GM18498 (cell line): ENCODE data around the gene ZNF217.
"Not testable (repeated sequence)": the region's sequence is repeated elsewhere in the genome, so short reads cannot be mapped to it uniquely, and the experiment has no call there.

Experiments used
- ATAC-seq: cut with Tn5 transposase; IDR thresholded peaks from one replicate; pipeline ENCODE4 v1.9.1; 2021; ENCODE audit warnings: mild to moderate bottlenecking, moderate library complexity; ENCODE audit not compliant: unreplicated experiment

The ZNF217 gene

DNA sequence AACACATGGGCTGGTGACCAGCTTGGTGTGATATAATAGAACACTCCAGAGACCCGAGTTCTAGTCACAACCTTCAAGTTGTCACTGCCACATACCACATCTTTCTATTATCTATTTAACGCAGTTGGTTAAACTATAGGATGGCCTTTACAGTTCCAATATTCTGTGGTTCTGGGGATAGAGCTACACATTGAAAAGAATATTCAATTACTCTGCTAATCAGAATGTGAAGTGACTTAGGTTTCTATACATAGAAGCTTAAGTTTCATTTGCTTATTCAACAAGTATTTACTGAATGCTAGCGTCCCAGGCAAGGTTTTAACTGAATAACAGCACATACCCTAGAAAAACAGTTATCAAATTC is 9.1 kb downstream of the ZNF217 start:
- not testable (repeated sequence) for ATAC-seq

GRCh38 chr20:53583660-53584549 is 9.7 kb downstream of the ZNF217 start:
- ATAC-seq = not testable (repeated sequence)

DNA sequence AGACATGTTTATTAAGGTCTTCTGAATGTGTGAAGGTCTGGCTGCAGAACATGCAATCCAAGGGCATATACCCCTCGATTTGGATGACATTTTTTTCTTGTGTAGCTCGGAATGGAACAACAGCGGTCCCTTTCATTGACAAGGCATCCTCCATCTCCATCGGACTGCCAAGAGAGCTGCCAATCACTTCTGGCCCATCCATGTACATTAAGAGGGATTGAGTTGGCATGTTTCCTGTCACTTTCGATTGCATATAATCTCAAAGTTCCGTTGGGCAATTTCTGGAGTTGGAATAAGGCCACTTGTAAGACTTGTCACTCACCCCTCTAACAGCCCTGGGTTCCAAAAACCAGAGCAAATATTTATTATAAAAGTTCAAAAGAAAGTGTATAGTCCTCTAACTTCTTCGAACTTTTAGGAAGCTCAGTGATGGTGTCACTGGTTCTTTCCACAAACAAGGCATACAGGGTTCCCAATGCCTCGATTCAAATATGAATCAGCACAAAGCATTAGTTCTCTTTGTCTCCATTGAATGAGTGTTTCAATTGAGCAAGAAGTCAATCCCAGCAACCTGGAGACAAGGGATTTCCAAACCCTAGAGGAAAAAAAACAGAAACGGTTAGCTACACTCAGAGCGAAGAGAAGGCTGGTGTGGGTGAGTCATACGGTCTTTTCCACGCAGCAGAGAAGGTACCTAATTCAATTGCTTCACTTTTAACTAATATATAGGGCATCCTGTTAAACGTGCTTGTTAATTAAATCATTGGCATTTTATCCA is 10.9 kb downstream of the ZNF217 start:
- peak; percentile 30 for ATAC-seq

GRCh38 chr20:53582251-53582570 is 11.4 kb downstream of the ZNF217 start:
- ATAC-seq = no peak

- ATAC-seq = no peak
Observed at GRCh38 chr20:53581444-53582250, 12.0 kb downstream of the ZNF217 start.

GRCh38 chr20:53580376-53581111 is 13.1 kb downstream of the ZNF217 start:
- ATAC-seq = no peak

GRCh38 chr20:53579581-53580375 is 13.9 kb downstream of the ZNF217 start:
- ATAC-seq = no peak

DNA sequence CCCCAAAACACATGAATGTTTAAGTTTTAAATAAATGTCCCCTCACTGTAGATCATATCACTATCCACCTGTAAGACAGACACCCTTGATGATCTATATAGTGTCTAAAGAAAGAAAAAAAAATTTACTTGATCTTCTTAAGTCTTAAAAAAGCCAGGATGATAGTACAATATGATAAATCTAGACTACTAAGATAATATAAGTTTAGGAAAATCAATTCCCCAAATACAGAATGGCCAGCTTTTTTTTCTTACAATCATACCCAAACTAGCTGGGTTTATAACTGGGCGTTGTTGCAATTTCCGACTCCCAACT is 14.4 kb downstream of the ZNF217 start:
- ATAC-seq = no peak

GRCh38 chr20:53578492-53579222 is 15.0 kb downstream of the ZNF217 start:
- peak; percentile 36 for ATAC-seq

- no peak for ATAC-seq
Observed at GRCh38 chr20:53576586-53577318, 16.9 kb downstream of the ZNF217 start.

DNA sequence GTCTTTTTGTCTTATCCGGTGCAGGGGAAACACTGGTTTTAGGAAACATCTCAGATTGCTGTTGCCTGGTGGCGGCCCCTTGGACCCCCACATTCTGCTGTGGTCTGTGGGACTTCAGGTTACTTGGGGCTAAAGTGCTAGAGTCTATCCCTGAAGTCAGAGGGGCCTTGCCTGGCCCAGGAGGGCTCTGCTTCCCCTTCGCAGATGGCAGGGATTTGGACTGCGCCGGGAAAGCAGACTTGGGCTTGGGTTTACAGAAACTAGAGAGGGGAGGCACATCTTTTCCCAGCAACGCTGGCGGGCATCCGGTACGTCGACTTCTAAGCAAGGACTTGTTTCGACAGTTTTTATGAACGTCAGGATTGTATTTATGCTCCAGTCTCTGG is 17.5 kb downstream of the ZNF217 start:
- no peak for ATAC-seq

GRCh38 chr20:53575481-53576194 is 18.0 kb downstream of the ZNF217 start:
- ATAC-seq = no peak

DNA sequence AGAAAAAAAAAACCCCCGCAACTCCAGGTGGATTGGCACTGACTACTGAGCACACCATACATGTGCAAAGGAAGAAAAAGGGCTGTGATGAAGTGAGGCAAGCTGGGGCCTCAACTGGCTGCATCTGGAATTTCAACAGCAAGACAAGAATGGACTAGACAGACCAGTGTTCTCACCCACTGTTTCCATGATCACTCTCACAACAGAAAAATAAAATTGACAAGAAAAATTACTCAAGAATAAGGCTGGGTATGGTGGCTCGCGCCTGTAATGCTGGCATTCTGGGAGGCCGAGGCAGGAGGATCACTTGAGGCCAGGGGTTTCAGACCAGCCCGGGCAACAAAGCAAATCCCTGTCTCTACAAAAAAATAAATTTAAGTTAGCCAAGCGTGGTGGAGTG is 18.8 kb downstream of the ZNF217 start:
- ATAC-seq = no peak

- no peak for ATAC-seq
Observed at GRCh38 chr20:53574259-53574789, 19.3 kb downstream of the ZNF217 start.

DNA sequence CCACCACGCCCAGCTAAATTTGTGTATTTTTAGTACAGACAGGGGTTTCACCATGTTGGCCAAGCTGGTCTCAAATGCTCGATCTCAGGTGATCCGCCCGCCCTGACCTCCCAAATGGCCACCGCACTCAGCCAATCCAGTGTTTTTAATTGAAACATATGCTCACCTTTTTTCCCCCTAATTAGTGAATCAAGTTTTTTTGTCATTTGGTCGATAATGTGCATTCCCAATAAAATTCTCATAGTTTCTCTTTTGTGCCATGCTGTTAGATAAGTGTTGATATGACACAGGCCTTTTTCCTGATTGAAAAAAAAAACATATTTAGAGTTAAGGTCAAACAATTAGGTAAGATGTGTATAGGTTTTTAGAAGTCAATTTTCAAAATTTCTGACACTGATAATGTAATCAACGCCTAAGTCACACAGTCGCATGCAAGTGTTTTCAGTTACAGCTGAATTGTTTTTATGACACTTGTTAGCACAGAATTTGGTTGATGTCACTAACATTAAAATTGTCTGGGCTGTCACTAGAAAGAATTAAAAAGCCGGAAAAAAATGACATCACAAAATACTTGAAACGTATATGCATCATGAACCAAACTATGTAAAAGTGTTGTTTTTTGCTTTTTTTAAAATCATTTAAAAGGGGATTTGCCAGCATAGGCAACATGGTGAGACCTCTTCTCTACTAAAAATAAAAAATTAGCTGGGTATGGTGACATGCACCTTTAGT is 21.9 kb downstream of the ZNF217 start:
- ATAC-seq = no peak

DNA sequence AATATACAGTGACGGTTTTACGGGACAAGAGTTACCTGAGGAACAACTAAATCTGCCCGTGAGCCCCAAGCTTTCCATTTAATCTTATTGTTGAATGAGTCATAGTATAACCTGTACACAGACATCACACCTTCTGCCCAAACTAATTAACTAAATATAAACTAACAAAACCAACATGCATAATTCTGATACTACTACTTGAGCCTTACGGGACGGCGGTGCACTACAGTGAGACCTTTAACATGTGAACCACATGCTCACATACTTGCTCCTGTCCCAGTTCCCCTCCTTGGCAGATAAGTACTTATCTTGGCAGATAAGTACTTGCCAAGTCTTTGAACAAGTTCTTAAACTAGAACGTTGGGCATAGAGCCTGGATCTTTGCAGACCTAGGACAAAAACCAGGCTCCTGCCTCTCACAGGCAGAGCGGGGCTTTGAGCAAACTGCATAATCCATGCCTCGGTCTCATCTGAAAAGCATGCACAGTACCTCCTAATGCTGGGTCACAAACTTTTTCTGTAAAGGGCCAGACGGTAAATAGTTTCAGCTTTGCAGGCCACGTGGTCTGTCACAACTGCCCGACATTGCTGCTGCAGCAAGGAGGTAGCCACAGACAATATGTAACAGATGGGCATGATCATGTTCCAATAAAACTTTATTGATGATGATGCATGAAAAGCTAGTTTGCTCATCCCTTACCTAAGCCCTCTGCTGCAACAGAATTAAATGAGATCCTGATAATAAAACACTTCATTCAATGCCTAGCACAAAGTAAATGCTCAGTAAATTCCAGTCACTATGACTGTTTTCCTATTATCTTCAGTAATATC is 23.0 kb downstream of the ZNF217 start:
- no peak for ATAC-seq
